ENCODE data around the gene CBX6. TPM values are rescaled to one million over a fixed set of nuclear protein-coding genes. Genes with fewer than 3 reads are reported as not detected.

CBX6 gene
- total and polyA plus RNA-seq, 10 donors: 10.2 to 72.2 (median 38.7) TPM

GRCh38 chr22:38815842-38816241, 56.2 kb downstream of the CBX6 start:
- no peaks in the 10 kb centered on the region for H3K4me1 ChIP-seq
- no peak for TF ChIP-seq POLR2A (IDR thresholded peaks at IDR 0.05)
- no peak for TF ChIP-seq CTCF (IDR thresholded peaks at IDR 0.05 in 8 of 11, conservative IDR thresholded peaks at IDR 0.05 in 3 of 11)
- no peak for TF ChIP-seq POLR2AphosphoS5 (IDR thresholded peaks at IDR 0.05)
- H3K36me3 ChIP-seq: no peaks in the 10 kb centered on the region
- 33 to 70% (median 50%) methylated on average over 1 of the region's 1 CpG for WGBS, 5 donors
- H3K27me3 ChIP-seq (replicated peaks in 1 of 7): peaks cover 0 to 35% (median 0%) of the 10 kb centered on the region in 7 donors
- no peak overlapping the region for H3K4me3 ChIP-seq
- DNase-seq: no peak
- no peak overlapping the region for H3K27ac ChIP-seq
- peaks cover 0 to 3% (median 1%) of the 10 kb centered on the region in 8 donors for H3K9me3 ChIP-seq
- intact Hi-C loops (cut with DNase I; ENCODE audit: low total_unique reads): no loop called here

Other genes starting within 250 kb of the CBX6 start
- 1 to 10 TPM in 1 of 7 donors, under 1 TPM in 5, not detected in 1; 0.06 to 3.0 (median 0.49) TPM for gene FAM227A, start 215.8 kb downstream of the CBX6 start, total RNA-seq
- under 1 TPM; 0.02 to 0.26 (median 0.07) TPM for gene FAM227A, start 215.8 kb downstream of the CBX6 start, polyA plus RNA-seq
- gene CBY1, start 215.6 kb downstream of the CBX6 start, total RNA-seq: 10 to 100 TPM; 20.2 to 28.5 (median 22.2) TPM
- 10 to 100 TPM; 24.6 to 37.2 (median 28.1) TPM for gene CBY1, start 215.6 kb downstream of the CBX6 start, polyA plus RNA-seq
- gene TOMM22, start 190.3 kb downstream of the CBX6 start, total RNA-seq: 10 to 100 TPM; 28.6 to 59.9 (median 50.6) TPM
- gene TOMM22, start 190.3 kb downstream of the CBX6 start, polyA plus RNA-seq: 10 to 100 TPM; 24.3 to 44.3 (median 41.3) TPM
- gene JOSD1, start 171.3 kb downstream of the CBX6 start, total RNA-seq: 10 to 100 TPM; 28.5 to 54.2 (median 36.4) TPM
- gene JOSD1, start 171.3 kb downstream of the CBX6 start, polyA plus RNA-seq: 10 to 100 TPM; 10.1 to 16.3 (median 13.8) TPM
- 100 to 1,000 TPM in 2 of 7 donors, 10 to 100 TPM in 5; 76.3 to 134 (median 98.8) TPM for gene GTPBP1, start 166.3 kb downstream of the CBX6 start, total RNA-seq
- gene GTPBP1, start 166.3 kb downstream of the CBX6 start, polyA plus RNA-seq: 10 to 100 TPM in 1 of 3 donors, 1 to 10 TPM in 2; 9.7 to 31.9 (median 9.9) TPM
- 100 to 1,000 TPM; 204 to 455 (median 220) TPM for gene SUN2, start 116.2 kb downstream of the CBX6 start, total RNA-seq
- gene SUN2, start 116.2 kb downstream of the CBX6 start, polyA plus RNA-seq: 10 to 100 TPM; 35.4 to 86.5 (median 38.9) TPM
- gene DNAL4, start 78.1 kb downstream of the CBX6 start, total RNA-seq: 10 to 100 TPM; 10.4 to 17.6 (median 13.9) TPM
- 10 to 100 TPM in 2 of 3 donors, 1 to 10 TPM in 1; 8.6 to 16.2 (median 10.6) TPM for gene DNAL4, start 78.1 kb downstream of the CBX6 start, polyA plus RNA-seq
- gene NPTXR, start 28.2 kb downstream of the CBX6 start, total RNA-seq: 10 to 100 TPM in 1 of 7 donors, 1 to 10 TPM in 6; 3.8 to 11.5 (median 5.0) TPM
- gene NPTXR, start 28.2 kb downstream of the CBX6 start, polyA plus RNA-seq: 1 to 10 TPM in 1 of 3 donors, under 1 TPM in 2; 0.24 to 1.2 (median 0.53) TPM
- 100 to 1,000 TPM in 2 of 7 donors, 10 to 100 TPM in 5; 18.6 to 163 (median 68.0) TPM for gene APOBEC3A, start 85.4 kb upstream of the CBX6 start, total RNA-seq
- 1 to 10 TPM; 1.2 to 5.6 (median 3.9) TPM for gene APOBEC3A, start 85.4 kb upstream of the CBX6 start, polyA plus RNA-seq
- gene APOBEC3B, start 110.1 kb upstream of the CBX6 start, total RNA-seq: 10 to 100 TPM in 1 of 7 donors, 1 to 10 TPM in 5, not detected in 1; 2.5 to 14.0 (median 7.2) TPM
- gene APOBEC3B, start 110.1 kb upstream of the CBX6 start, polyA plus RNA-seq: 1 to 10 TPM; 1.2 to 3.7 (median 2.1) TPM
- gene APOBEC3C, start 142.0 kb upstream of the CBX6 start, total RNA-seq: 10 to 100 TPM; 23.5 to 72.4 (median 54.2) TPM
- gene APOBEC3C, start 142.0 kb upstream of the CBX6 start, polyA plus RNA-seq: 10 to 100 TPM; 42.8 to 60.3 (median 45.2) TPM
- 10 to 100 TPM; 14.8 to 23.6 (median 17.6) TPM for gene APOBEC3D, start 148.9 kb upstream of the CBX6 start, total RNA-seq
- gene APOBEC3D, start 148.9 kb upstream of the CBX6 start, polyA plus RNA-seq: 10 to 100 TPM in 1 of 3 donors, 1 to 10 TPM in 2; 4.5 to 12.7 (median 6.8) TPM
- gene APOBEC3F, start 168.6 kb upstream of the CBX6 start, total RNA-seq: 10 to 100 TPM; 11.4 to 31.5 (median 27.6) TPM
- 10 to 100 TPM in 1 of 3 donors, 1 to 10 TPM in 2; 5.4 to 17.2 (median 7.9) TPM for gene APOBEC3F, start 168.6 kb upstream of the CBX6 start, polyA plus RNA-seq
- 10 to 100 TPM; 44.3 to 72.8 (median 53.7) TPM for gene APOBEC3G, start 205.1 kb upstream of the CBX6 start, total RNA-seq
- gene APOBEC3G, start 205.1 kb upstream of the CBX6 start, polyA plus RNA-seq: 10 to 100 TPM; 50.9 to 53.1 (median 51.0) TPM
- 1 to 10 TPM in 5 of 7 donors, under 1 TPM in 1, not detected in 1; 0.70 to 3.8 (median 2.2) TPM for gene APOBEC3H, start 225.0 kb upstream of the CBX6 start, total RNA-seq
- 1 to 10 TPM; 1.8 to 3.4 (median 2.3) TPM for gene APOBEC3H, start 225.0 kb upstream of the CBX6 start, polyA plus RNA-seq

All from spleen (tissue), 11 donors.